SU-DHL-6 (cell line): ENCODE data around the gene ARAF.

Experiments
- H2AFZ ChIP-seq: fragments of 200-600 bp; sonication (generic); 2 replicates; pipeline ENCODE4 v1.6.1; 2014; ENCODE audit warnings: low read depth, mild to moderate bottlenecking, moderate library complexity, mixed read lengths, antibody characterized with exemption, low read length; ENCODE audit not compliant: severe bottlenecking
- H3F3A ChIP-seq: fragments of 200-600 bp; shearing (Covaris generic); 2 replicates; pipeline ENCODE4 v1.6.0; 2016; ENCODE audit warnings: antibody characterized with exemption, mild to moderate bottlenecking; ENCODE audit not compliant: insufficient read depth
- H3K27ac ChIP-seq: fragments of 200-600 bp; sonication (generic); 2 replicates; pipeline ENCODE4 v1.5.1; 2016; ENCODE audit warnings: low read depth, mild to moderate bottlenecking, low read length, moderate library complexity, mixed read lengths
- H3K27me3 ChIP-seq: fragments of 200-600 bp; sonication (generic), shearing (Covaris generic); 2 replicates; pipeline ENCODE4 v1.6.0; 2014; ENCODE audit warnings: mild to moderate bottlenecking, low read length
- H3K36me3 ChIP-seq: fragments of 200-600 bp; sonication (generic); 2 replicates; pipeline ENCODE4 v1.6.1; 2014; ENCODE audit warnings: mild to moderate bottlenecking, low read length, mixed read lengths
- H3K4me2 ChIP-seq: fragments of 300-600, 200-600 bp; shearing (Covaris generic), sonication (generic); 2 replicates; pipeline ENCODE4 v1.6.0; 2014; ENCODE audit warnings: low read length, low read depth, mild to moderate bottlenecking; ENCODE audit not compliant: poor library complexity, severe bottlenecking
- H3K4me3 ChIP-seq: fragments of 200-600 bp; sonication (generic); 2 replicates; pipeline ENCODE4 v1.5.1; 2014; ENCODE audit warnings: antibody characterized with exemption, low read length, mild to moderate bottlenecking, mixed read lengths; ENCODE audit not compliant: insufficient read depth, poor library complexity, severe bottlenecking
- H3K79me2 ChIP-seq: fragments of 200-600 bp; sonication (generic); 2 replicates; pipeline ENCODE4 v1.6.1; 2014; ENCODE audit warnings: mild to moderate bottlenecking, low read length, moderate library complexity; ENCODE audit not compliant: insufficient read depth
- H3K9ac ChIP-seq: fragments of 200-600 bp; sonication (generic); 2 replicates; pipeline ENCODE4 v1.7.0; 2014; ENCODE audit warnings: mild to moderate bottlenecking, low read length
- H3K9me2 ChIP-seq: fragments of 200-600 bp; sonication (generic); replicated peaks from 2 replicates; pipeline ENCODE4 v1.6.1; 2014; ENCODE audit warnings: low read length; ENCODE audit not compliant: insufficient read depth
- H3K9me3 ChIP-seq: fragments of 200-600 bp; sonication (generic); 2 replicates; pipeline ENCODE4 v1.6.1; 2014; ENCODE audit warnings: low read length, mixed read lengths; ENCODE audit not compliant: insufficient read depth
- H4K20me1 ChIP-seq: fragments of 200-600 bp; sonication (generic); 2 replicates; pipeline ENCODE4 v1.6.1; 2014; ENCODE audit warnings: low read depth, mild to moderate bottlenecking, antibody characterized with exemption, low read length, moderate library complexity, mixed read lengths
- EZH2phosphoT487 ChIP-seq: fragments of 200-600 bp; sonication (generic), shearing (Covaris generic); conservative IDR thresholded peaks from 2 replicates; pipeline ENCODE4 v1.6.1; 2018; ENCODE audit warnings: mild to moderate bottlenecking, antibody characterized with exemption, low read length, moderate library complexity, mixed read lengths
- TF ChIP-seq, protein P1 (sequence below): fragments of 200-600 bp; sonication (generic); IDR thresholded peaks from one replicate; pipeline ENCODE4 v1.5.1; 2017; ENCODE audit warnings: antibody characterized with exemption, mild to moderate bottlenecking, low read length, moderate library complexity; ENCODE audit not compliant: insufficient read depth, poor library complexity, severe bottlenecking

The ARAF gene

DNA sequence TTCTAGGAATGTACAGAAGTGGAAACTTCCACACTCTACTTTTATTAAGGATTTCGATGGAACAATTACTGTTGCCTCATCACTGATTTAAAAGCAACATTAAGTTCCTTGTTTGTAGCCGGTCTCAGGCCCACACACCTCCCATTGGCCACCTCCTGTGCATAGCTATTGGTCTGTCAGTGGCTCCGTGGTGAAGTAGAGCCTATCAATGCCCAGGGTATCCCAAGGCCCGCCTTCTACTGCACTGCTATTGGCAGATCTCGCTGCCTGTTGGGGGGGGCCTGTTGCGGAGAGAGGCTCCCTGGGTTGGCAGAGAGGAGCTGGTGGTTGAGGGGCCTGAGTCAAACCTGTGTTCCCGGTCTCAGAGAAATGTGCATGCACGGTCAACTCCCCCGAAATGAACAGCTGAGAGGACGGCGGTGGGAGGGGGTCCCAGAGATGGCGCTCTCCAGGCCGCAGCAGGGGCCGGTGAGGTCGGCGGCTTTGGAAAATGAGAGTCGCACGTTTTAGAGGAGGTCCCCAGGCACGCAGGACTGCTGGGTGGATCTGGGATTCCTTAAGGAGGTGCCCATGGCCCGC is 4.9 kb upstream of the ARAF start:
- Histone ChIP-seq H3K27ac (peak overlapping the region; percentile 48), H3K9ac (peak overlapping the region; percentile 73), H3F3A (peaks cover 4% of the 10 kb centered on the region; the same call in 1 of the 2 replicates), H3K79me2 (no peaks in the 10 kb centered on the region; the same call in 1 of the 2 replicates), H3K4me2 (peak overlapping the region; percentile 70), H2AFZ (no peak overlapping the region), H3K36me3 (no peaks in the 10 kb centered on the region), H3K9me3 (no peaks in the 10 kb centered on the region), H4K20me1 (no peaks in the 10 kb centered on the region), H3K27me3 (no peaks in the 10 kb centered on the region), H3K9me2 (no peaks in the 10 kb centered on the region), H3K4me3 (peak overlapping the region; percentile 58)
- TF ChIP-seq EZH2phosphoT487 = no peak
- TF ChIP-seq, protein P1, sequence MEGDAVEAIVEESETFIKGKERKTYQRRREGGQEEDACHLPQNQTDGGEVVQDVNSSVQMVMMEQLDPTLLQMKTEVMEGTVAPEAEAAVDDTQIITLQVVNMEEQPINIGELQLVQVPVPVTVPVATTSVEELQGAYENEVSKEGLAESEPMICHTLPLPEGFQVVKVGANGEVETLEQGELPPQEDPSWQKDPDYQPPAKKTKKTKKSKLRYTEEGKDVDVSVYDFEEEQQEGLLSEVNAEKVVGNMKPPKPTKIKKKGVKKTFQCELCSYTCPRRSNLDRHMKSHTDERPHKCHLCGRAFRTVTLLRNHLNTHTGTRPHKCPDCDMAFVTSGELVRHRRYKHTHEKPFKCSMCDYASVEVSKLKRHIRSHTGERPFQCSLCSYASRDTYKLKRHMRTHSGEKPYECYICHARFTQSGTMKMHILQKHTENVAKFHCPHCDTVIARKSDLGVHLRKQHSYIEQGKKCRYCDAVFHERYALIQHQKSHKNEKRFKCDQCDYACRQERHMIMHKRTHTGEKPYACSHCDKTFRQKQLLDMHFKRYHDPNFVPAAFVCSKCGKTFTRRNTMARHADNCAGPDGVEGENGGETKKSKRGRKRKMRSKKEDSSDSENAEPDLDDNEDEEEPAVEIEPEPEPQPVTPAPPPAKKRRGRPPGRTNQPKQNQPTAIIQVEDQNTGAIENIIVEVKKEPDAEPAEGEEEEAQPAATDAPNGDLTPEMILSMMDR = no peak

DNA sequence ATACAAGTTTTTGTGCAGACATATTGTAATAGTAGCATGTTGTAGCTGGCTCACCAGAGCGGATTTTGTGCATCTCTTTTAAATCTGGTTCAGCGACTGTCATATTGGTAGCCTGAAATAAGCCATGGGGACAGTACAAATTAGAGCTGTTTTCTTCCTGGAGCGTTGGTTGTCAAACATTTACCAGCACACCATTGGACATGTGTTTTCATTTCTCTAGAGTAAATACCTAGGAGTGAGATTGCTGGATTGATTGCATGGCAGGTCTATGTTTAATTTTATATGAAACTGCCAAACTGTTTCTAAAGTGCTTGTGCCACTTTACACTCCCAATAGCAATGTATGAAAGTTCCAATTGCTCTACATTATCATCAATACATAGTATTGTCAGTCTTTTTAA is 2.6 kb upstream of the ARAF start:
- Histone ChIP-seq H3K27ac (no peak overlapping the region), H3K79me2 (peaks cover 15% of the 10 kb centered on the region), H3K36me3 (no peaks in the 10 kb centered on the region), H3K4me3 (no peak overlapping the region), H4K20me1 (no peaks in the 10 kb centered on the region), H3K9ac (no peak overlapping the region), H3K9me2 (no peaks in the 10 kb centered on the region), H3K4me2 (no peak overlapping the region), H3K9me3 (no peaks in the 10 kb centered on the region), H2AFZ (no peak overlapping the region), H3K27me3 (no peaks in the 10 kb centered on the region), H3F3A (peaks cover 4% of the 10 kb centered on the region; the same call in 1 of the 2 replicates)
- TF ChIP-seq EZH2phosphoT487 = no peak
- TF ChIP-seq, protein P1 = no peak

- Histone ChIP-seq H3K9me2 (no peaks in the 10 kb centered on the region), H3K36me3 (no peaks in the 10 kb centered on the region), H3F3A (peaks cover 4% of the 10 kb centered on the region; the same call in 1 of the 2 replicates), H3K9me3 (no peaks in the 10 kb centered on the region), H3K27ac (peak overlapping the region; percentile 62), H3K4me2 (peak overlapping the region; percentile 96), H3K4me3 (peak overlapping the region; percentile 94), H4K20me1 (no peaks in the 10 kb centered on the region), H3K27me3 (no peaks in the 10 kb centered on the region), H3K9ac (peak overlapping the region; percentile 84), H3K79me2 (peaks cover 15% of the 10 kb centered on the region), H2AFZ (no peak overlapping the region)
- no peak for TF ChIP-seq EZH2phosphoT487
- TF ChIP-seq, protein P1 = no peak
Observed at GRCh38 chrX:47560179-47560933, 649 bp upstream of the ARAF start.
